A673 (cell line): ENCODE measurements around the gene LGALS3BP. TPM values are rescaled to one million over a fixed set of nuclear protein-coding genes. Genes with fewer than 3 reads are reported as not detected.

Experiments used
- BruUV-seq: library from RNA; stranded (reverse); fragments of 400-500 nt; replicated peaks from 2 replicates; lab custom pipeline; 2021; lab: Mats Ljungman, UMichigan
- CTCF ChIA-PET: fragments of 300-600 bp; sonication (Branson Sonifier 250); formaldehyde crosslinking; loops from one replicate; lab custom pipeline; 2022; ENCODE audit warnings: antibody characterized with exemption; lab: Charles Lee
- POLR2A ChIA-PET: fragments of 300-600 bp; sonication (Branson Sonifier 250); formaldehyde crosslinking; loops from one replicate; lab custom pipeline; 2022; ENCODE audit warnings: antibody characterized with exemption; ENCODE audit not compliant: low non-redundant PET; lab: Charles Lee
- DNase-seq: peaks from one replicate; pipeline ENCODE4 v3.0.0-alpha.2; 2015; ENCODE audit warnings: low spot score
- H3K27ac ChIP-seq: fragments of 200-600 bp; sonication (generic); 2 replicates; pipeline ENCODE4 v1.5.1; 2016; ENCODE audit warnings: mixed run types, low read depth, mild to moderate bottlenecking, mixed read lengths, antibody characterized with exemption, low read length; ENCODE audit not compliant: poor library complexity, severe bottlenecking
- H3K27me3 ChIP-seq: fragments of 200-600 bp; sonication (generic); replicated peaks from 2 replicates; pipeline ENCODE4 v1.6.1; 2017; ENCODE audit warnings: mixed run types, low read depth, mild to moderate bottlenecking, mixed read lengths, antibody characterized with exemption, low read length; ENCODE audit not compliant: insufficient read depth, poor library complexity
- H3K36me3 ChIP-seq: fragments of 200-600 bp; sonication (generic); 2 replicates; pipeline ENCODE4 v1.6.1; 2016; ENCODE audit warnings: mixed run types, mild to moderate bottlenecking, mixed read lengths, antibody characterized with exemption, low read length; ENCODE audit not compliant: insufficient read depth, poor library complexity, severe bottlenecking
- H3K4me1 ChIP-seq: fragments of 200-600 bp; sonication (generic); 2 replicates; pipeline ENCODE4 v1.6.1; 2017; ENCODE audit warnings: mixed run types, mild to moderate bottlenecking, mixed read lengths, antibody characterized with exemption, low read length; ENCODE audit not compliant: insufficient read depth, poor library complexity, severe bottlenecking
- H3K4me3 ChIP-seq: fragments of 200-600 bp; sonication (generic); 2 replicates; pipeline ENCODE4 v1.5.1; 2016; ENCODE audit warnings: low read depth, mixed run types, mild to moderate bottlenecking, mixed read lengths, low read length; ENCODE audit not compliant: poor library complexity, severe bottlenecking
- H3K9me3 ChIP-seq: fragments of 200-600 bp; sonication (generic); 2 replicates; pipeline ENCODE4 v1.6.1; 2016; ENCODE audit warnings: mixed run types, low read depth, mild to moderate bottlenecking, mixed read lengths, antibody characterized with exemption, low read length; ENCODE audit not compliant: poor library complexity, severe bottlenecking
- CTCF ChIP-seq: fragments of 300-800, 200-600 bp; sonication (generic); conservative IDR thresholded peaks from 2 replicates; pipeline ENCODE4 v1.5.1; 2017; ENCODE audit warnings: low read depth, mild to moderate bottlenecking, antibody characterized with exemption, low read length, moderate library complexity, mixed read lengths
- EZH2 ChIP-seq: fragments of 200-600 bp; sonication (generic); IDR thresholded peaks from 2 replicates; pipeline ENCODE4 v1.6.1; 2017; ENCODE audit warnings: borderline replicate concordance, low read depth, mild to moderate bottlenecking, mixed read lengths, antibody characterized with exemption, low read length; ENCODE audit not compliant: poor library complexity, severe bottlenecking
- intact Hi-C: fragments of 100-400 bp; cut with micrococcal nuclease; formaldehyde crosslinking; loops from one replicate; pipeline ENCODE4 v1.10.0; 2022; ENCODE audit not compliant: unreplicated experiment
- total RNA-seq: library from RNA; stranded (reverse); gene quantifications from 2 replicates; pipeline ENCODE4 v1.2.3, GENCODE V29; 2021

The LGALS3BP gene
- total RNA-seq, 1 experiment from 2014 or later, result 295 TPM

GRCh38 chr17:78953356-78954350, 26.1 kb downstream of the LGALS3BP start:
- CTCF ChIA-PET, result no interaction called here
- BruUV-seq, result no TSS peak
- no peak for DNase-seq
- H3K4me3 ChIP-seq, result no peak overlapping the region
- H3K4me1 ChIP-seq, result no peaks in the 10 kb centered on the region
- TF ChIP-seq CTCF, result no peak
- POLR2A ChIA-PET, result no interaction called here
- H3K36me3 ChIP-seq, result no peaks in the 10 kb centered on the region
- H3K27ac ChIP-seq, result no peak overlapping the region
- intact Hi-C loops, result no loop called here
- H3K27me3 ChIP-seq, result no peaks in the 10 kb centered on the region
- peaks cover 16% of the 10 kb centered on the region for H3K9me3 ChIP-seq

- TF ChIP-seq EZH2 (no peak), CTCF (no peak)
- Histone ChIP-seq H3K36me3 (no peaks in the 10 kb centered on the region), H3K27ac (no peak overlapping the region), H3K4me1 (no peaks in the 10 kb centered on the region), H3K27me3 (no peaks in the 10 kb centered on the region), H3K4me3 (no peak overlapping the region), H3K9me3 (peaks cover 16% of the 10 kb centered on the region)
- DNase-seq, result no peak
- BruUV-seq, result no TSS peak
- CTCF ChIA-PET, result no interaction called here
- intact Hi-C loops, result no loop called here
- POLR2A ChIA-PET, result interaction anchor here (0.7 kb wide), 1 partner anchor 13 kb away, joined by 3 read pairs; no protein-coding TSS in a partner anchor
Observed at GRCh38 chr17:78952706-78953105, 27.0 kb downstream of the LGALS3BP start.

GRCh38 chr17:78951967-78952551, 27.7 kb downstream of the LGALS3BP start:
- no peaks in the 10 kb centered on the region for H3K4me1 ChIP-seq
- peaks cover 16% of the 10 kb centered on the region for H3K9me3 ChIP-seq
- no peak for TF ChIP-seq CTCF
- TF ChIP-seq EZH2, result no peak
- no peaks in the 10 kb centered on the region for H3K36me3 ChIP-seq
- no TSS peak for BruUV-seq
- no peaks in the 10 kb centered on the region for H3K27me3 ChIP-seq
- no peak overlapping the region for H3K4me3 ChIP-seq
- no peak for DNase-seq
- H3K27ac ChIP-seq, result no peak overlapping the region
- POLR2A ChIA-PET, result interaction anchor here (0.7 kb wide), 1 partner anchor 14 kb away, joined by 3 read pairs; no protein-coding TSS in a partner anchor
- intact Hi-C loops, result no loop called here
- CTCF ChIA-PET, result interaction anchor here (0.7 kb wide), 1 partner anchor 19 kb away, joined by 3 read pairs; no protein-coding TSS in a partner anchor
